ENCODE results near the gene CCDC88B. TPM values are rescaled to one million over a fixed set of nuclear protein-coding genes. Genes with fewer than 3 reads are reported as not detected.

Gene CCDC88B
- total and polyA plus RNA-seq, 9 of the 15 experiments (the other 6 are each of a cell fraction or from before 2014, with no cell fraction given) = 0.13 to 18.1 (median 7.9) TPM

DNA sequence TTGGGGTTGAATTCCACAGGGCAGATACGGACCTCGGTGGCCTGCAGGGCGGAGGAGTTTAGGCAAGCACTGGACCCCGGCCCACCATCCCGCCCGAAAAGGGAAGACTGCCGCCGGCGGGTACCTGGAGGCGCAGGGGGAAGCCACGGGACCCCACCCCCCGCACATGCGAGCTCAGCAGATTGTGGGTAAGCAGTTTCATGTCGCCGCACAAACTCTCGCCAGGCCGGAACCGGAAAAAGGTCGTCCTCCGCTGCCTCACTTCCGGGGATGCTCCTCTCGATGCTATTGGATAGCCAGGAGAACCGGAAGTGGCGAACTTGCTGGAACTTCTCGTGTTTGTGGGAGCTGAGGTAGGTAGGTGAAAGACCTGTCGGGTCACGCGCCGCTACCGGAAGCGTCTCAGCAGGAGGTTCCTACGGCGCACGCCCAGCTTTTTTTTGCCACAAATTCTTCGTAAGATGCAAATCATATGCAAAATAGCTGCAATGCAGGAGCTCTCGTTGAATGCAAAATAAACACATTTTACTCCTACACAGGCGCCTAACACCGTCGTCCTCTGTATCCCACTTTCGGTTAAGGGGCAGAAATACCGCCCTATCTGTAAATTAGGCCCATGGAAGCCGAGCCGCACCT, 22.6 kb upstream of the CCDC88B start, which contains the start of gene TRMT112 (continued):
- 0 out of 2 replicates have a peak, but pooled peaks have one; percentile 67 for TF ChIP-seq RBM14 (IDR thresholded peaks at IDR 0.05; ENCODE audit: borderline replicate concordance, insufficient read depth, low read depth, low read length)
- TF ChIP-seq HDAC2 (IDR thresholded peaks at IDR 0.05) = peak; percentile 49; the same call in 1 of the 2 replicates
- 0 out of 4 replicates have a peak, but pooled peaks of 1 of the 2 experiments have one; percentile 7 for TF ChIP-seq TRIM24 (IDR thresholded peaks at IDR 0.05)
- peak; percentile 28; the same call in 1 of the 2 replicates for TF ChIP-seq CEBPG (CRISPR knock-in tag; IDR thresholded peaks at IDR 0.05)
- no peak for TF ChIP-seq CEBPG (tag; conservative IDR thresholded peaks at IDR 0.05 in 1 of 2, IDR thresholded peaks at IDR 0.05 in 1 of 2)
- TF ChIP-seq PML (IDR thresholded peaks at IDR 0.05; ENCODE audit: low read length) = peak; percentile 53; the same call in 1 of the 2 replicates
- 0 out of 2 replicates have a peak, but pooled peaks have one; percentile 10 for TF ChIP-seq MIER1 (IDR thresholded peaks at IDR 0.05; ENCODE audit: low read depth)
- TF ChIP-seq TAF7 (tag; IDR thresholded peaks at IDR 0.05) = peak; percentile 42; the same call in 1 of the 2 replicates
- TF ChIP-seq MTA2 (IDR thresholded peaks at IDR 0.05; ENCODE audit: low read depth) = no peak
- TF ChIP-seq TAF1 (IDR thresholded peaks at IDR 0.05; ENCODE audit: control insufficient read depth, extremely low read depth, insufficient read depth, low read length, severe bottlenecking) = peak; percentile 76
- TF ChIP-seq MYC (IDR thresholded peaks at IDR 0.05; ENCODE audit: low read depth, low read length) = peak; percentile 78
- TF ChIP-seq MYC (CRISPR knock-in tag; IDR thresholded peaks at IDR 0.05; ENCODE audit: borderline replicate concordance, low read depth) = peak; percentile 57; the same call in 1 of the 2 replicates
- TF ChIP-seq BRD9 (IDR thresholded peaks at IDR 0.05; ENCODE audit: low read depth, partially characterized antibody) = no peak
- TF ChIP-seq, protein P1, sequence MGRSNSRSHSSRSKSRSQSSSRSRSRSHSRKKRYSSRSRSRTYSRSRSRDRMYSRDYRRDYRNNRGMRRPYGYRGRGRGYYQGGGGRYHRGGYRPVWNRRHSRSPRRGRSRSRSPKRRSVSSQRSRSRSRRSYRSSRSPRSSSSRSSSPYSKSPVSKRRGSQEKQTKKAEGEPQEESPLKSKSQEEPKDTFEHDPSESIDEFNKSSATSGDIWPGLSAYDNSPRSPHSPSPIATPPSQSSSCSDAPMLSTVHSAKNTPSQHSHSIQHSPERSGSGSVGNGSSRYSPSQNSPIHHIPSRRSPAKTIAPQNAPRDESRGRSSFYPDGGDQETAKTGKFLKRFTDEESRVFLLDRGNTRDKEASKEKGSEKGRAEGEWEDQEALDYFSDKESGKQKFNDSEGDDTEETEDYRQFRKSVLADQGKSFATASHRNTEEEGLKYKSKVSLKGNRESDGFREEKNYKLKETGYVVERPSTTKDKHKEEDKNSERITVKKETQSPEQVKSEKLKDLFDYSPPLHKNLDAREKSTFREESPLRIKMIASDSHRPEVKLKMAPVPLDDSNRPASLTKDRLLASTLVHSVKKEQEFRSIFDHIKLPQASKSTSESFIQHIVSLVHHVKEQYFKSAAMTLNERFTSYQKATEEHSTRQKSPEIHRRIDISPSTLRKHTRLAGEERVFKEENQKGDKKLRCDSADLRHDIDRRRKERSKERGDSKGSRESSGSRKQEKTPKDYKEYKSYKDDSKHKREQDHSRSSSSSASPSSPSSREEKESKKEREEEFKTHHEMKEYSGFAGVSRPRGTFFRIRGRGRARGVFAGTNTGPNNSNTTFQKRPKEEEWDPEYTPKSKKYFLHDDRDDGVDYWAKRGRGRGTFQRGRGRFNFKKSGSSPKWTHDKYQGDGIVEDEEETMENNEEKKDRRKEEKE (IDR thresholded peaks at IDR 0.05; ENCODE audit: borderline replicate concordance in 1 of 2, control insufficient read depth in 1 of 2, low read depth in 2 of 2, low read length in 1 of 2) = 0 out of 4 replicates have a peak, but pooled peaks of 1 of the 2 experiments have one; percentile 3
- TF ChIP-seq MAFG (tag; conservative IDR thresholded peaks at IDR 0.05) = peak; percentile 86
- TF ChIP-seq, protein P2, sequence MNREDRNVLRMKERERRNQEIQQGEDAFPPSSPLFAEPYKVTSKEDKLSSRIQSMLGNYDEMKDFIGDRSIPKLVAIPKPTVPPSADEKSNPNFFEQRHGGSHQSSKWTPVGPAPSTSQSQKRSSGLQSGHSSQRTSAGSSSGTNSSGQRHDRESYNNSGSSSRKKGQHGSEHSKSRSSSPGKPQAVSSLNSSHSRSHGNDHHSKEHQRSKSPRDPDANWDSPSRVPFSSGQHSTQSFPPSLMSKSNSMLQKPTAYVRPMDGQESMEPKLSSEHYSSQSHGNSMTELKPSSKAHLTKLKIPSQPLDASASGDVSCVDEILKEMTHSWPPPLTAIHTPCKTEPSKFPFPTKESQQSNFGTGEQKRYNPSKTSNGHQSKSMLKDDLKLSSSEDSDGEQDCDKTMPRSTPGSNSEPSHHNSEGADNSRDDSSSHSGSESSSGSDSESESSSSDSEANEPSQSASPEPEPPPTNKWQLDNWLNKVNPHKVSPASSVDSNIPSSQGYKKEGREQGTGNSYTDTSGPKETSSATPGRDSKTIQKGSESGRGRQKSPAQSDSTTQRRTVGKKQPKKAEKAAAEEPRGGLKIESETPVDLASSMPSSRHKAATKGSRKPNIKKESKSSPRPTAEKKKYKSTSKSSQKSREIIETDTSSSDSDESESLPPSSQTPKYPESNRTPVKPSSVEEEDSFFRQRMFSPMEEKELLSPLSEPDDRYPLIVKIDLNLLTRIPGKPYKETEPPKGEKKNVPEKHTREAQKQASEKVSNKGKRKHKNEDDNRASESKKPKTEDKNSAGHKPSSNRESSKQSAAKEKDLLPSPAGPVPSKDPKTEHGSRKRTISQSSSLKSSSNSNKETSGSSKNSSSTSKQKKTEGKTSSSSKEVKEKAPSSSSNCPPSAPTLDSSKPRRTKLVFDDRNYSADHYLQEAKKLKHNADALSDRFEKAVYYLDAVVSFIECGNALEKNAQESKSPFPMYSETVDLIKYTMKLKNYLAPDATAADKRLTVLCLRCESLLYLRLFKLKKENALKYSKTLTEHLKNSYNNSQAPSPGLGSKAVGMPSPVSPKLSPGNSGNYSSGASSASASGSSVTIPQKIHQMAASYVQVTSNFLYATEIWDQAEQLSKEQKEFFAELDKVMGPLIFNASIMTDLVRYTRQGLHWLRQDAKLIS (CRISPR knock-in tag; IDR thresholded peaks at IDR 0.05) = peak; percentile 92; the same call in 1 of the 2 replicates
- TF ChIP-seq, protein P3, sequence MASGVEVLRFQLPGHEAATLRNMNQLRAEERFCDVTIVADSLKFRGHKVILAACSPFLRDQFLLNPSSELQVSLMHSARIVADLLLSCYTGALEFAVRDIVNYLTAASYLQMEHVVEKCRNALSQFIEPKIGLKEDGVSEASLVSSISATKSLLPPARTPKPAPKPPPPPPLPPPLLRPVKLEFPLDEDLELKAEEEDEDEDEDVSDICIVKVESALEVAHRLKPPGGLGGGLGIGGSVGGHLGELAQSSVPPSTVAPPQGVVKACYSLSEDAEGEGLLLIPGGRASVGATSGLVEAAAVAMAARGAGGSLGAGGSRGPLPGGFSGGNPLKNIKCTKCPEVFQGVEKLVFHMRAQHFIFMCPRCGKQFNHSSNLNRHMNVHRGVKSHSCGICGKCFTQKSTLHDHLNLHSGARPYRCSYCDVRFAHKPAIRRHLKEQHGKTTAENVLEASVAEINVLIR (CRISPR knock-in tag; IDR thresholded peaks at IDR 0.05) = peak; percentile 30; the same call in 1 of the 2 replicates
- no peak for TF ChIP-seq CHD4 (IDR thresholded peaks at IDR 0.05; ENCODE audit: insufficient read depth, insufficient replicate concordance, low read depth, low read length, poor library complexity, severe bottlenecking)
